H9 (cell line): Measurements from ENCODE around the gene OR2M2. TPM values are rescaled to one million over a fixed set of nuclear protein-coding genes. Genes with fewer than 3 reads are reported as not detected.

Source experiments
- DNase-seq: peaks from one replicate; pipeline ENCODE4 v3.0.0-alpha.2; 2017
- H2AFZ ChIP-seq: one replicate; pipeline ENCODE4 v1.6.1; 2013; ENCODE audit warnings: mild to moderate bottlenecking, low read length, control low read depth, moderate library complexity
- H2AK5ac ChIP-seq: 2 replicates; pipeline ENCODE4 v1.6.1; 2013; ENCODE audit warnings: low read length, control low read depth, mixed read lengths; ENCODE audit not compliant: insufficient read length
- H2BK120ac ChIP-seq: one replicate; pipeline ENCODE4 v1.6.1; 2013; ENCODE audit warnings: low read depth, mild to moderate bottlenecking, low read length, control low read depth, inconsistent platforms; ENCODE audit not compliant: poor library complexity, severe bottlenecking
- H2BK12ac ChIP-seq: 2 replicates; pipeline ENCODE4 v1.6.1; 2013; ENCODE audit warnings: low read length, control low read depth, mixed read lengths, low read depth; ENCODE audit not compliant: insufficient read length
- H2BK15ac ChIP-seq: 2 replicates; pipeline ENCODE4 v1.6.1; 2013; ENCODE audit warnings: low read depth, low read length, control low read depth
- H2BK20ac ChIP-seq: one replicate; pipeline ENCODE4 v1.6.1; 2013; ENCODE audit warnings: low read depth, mild to moderate bottlenecking, low read length, control low read depth, inconsistent platforms; ENCODE audit not compliant: poor library complexity, severe bottlenecking
- H2BK5ac ChIP-seq: 2 replicates; pipeline ENCODE4 v1.6.1; 2013; ENCODE audit warnings: low read length, control low read depth, mixed read lengths; ENCODE audit not compliant: insufficient read length
- H3K14ac ChIP-seq: 2 replicates; pipeline ENCODE4 v1.6.1; 2013; ENCODE audit warnings: low read length, control low read depth; ENCODE audit not compliant: insufficient read depth
- H3K18ac ChIP-seq: 2 replicates; pipeline ENCODE4 v1.6.1; 2013; ENCODE audit warnings: low read depth, mild to moderate bottlenecking, mixed read lengths, low read length, control low read depth; ENCODE audit not compliant: insufficient read length
- H3K23ac ChIP-seq: 2 replicates; pipeline ENCODE4 v1.6.1; 2013; ENCODE audit warnings: low read length, control low read depth, mixed read lengths, low read depth; ENCODE audit not compliant: insufficient read length
- H3K23me2 ChIP-seq: 2 replicates; pipeline ENCODE4 v1.6.1; 2013; ENCODE audit warnings: low read depth, mild to moderate bottlenecking, mixed read lengths, low read length, control low read depth; ENCODE audit not compliant: insufficient read length, poor library complexity, severe bottlenecking
- H3K27ac ChIP-seq: 2 replicates; pipeline ENCODE4 v1.5.1; 2013; ENCODE audit warnings: low read length, control low read depth, mixed read lengths, low read depth; ENCODE audit not compliant: insufficient read length
- H3K27me3 ChIP-seq: 2 replicates; pipeline ENCODE4 v1.6.1; 2013; ENCODE audit warnings: low read length, control low read depth, inconsistent platforms; ENCODE audit not compliant: insufficient read depth
- H3K4ac ChIP-seq: 2 replicates; pipeline ENCODE4 v1.6.1; 2013; ENCODE audit warnings: low read depth, mild to moderate bottlenecking, control low read depth, inconsistent platforms, low read length, moderate library complexity
- H3K4me1 ChIP-seq: 2 replicates; pipeline ENCODE4 v1.6.1; 2013; ENCODE audit warnings: low read length, control low read depth, inconsistent platforms; ENCODE audit not compliant: insufficient read depth
- H3K4me2 ChIP-seq: 2 replicates; pipeline ENCODE4 v1.6.1; 2013; ENCODE audit warnings: low read length, control low read depth, mixed read lengths; ENCODE audit not compliant: insufficient read length, insufficient read depth
- H3K56ac ChIP-seq: 2 replicates; pipeline ENCODE4 v1.6.1; 2013; ENCODE audit warnings: low read depth, mild to moderate bottlenecking, mixed read lengths, low read length, control low read depth; ENCODE audit not compliant: insufficient read length
- H3K79me1 ChIP-seq: 2 replicates; pipeline ENCODE4 v1.6.1; 2013; ENCODE audit warnings: low read depth, mild to moderate bottlenecking, moderate library complexity, low read length, control low read depth, inconsistent platforms; ENCODE audit not compliant: insufficient read depth, poor library complexity, severe bottlenecking
- H3K79me2 ChIP-seq: 2 replicates; pipeline ENCODE4 v1.6.1; 2013; ENCODE audit warnings: low read length, control low read depth, inconsistent platforms; ENCODE audit not compliant: insufficient read depth
- H3K9ac ChIP-seq: 2 replicates; pipeline ENCODE4 v1.6.1; 2013; ENCODE audit warnings: low read length, control low read depth, mixed read lengths; ENCODE audit not compliant: insufficient read length; ENCODE audit errors: extremely low read depth
- H3K9me3 ChIP-seq: one replicate; pipeline ENCODE4 v1.6.1; 2013; ENCODE audit warnings: low read depth, low read length, inconsistent platforms; ENCODE audit not compliant: control insufficient read depth
- H3T11ph ChIP-seq: one replicate; pipeline ENCODE4 v1.6.1; 2013; ENCODE audit warnings: mild to moderate bottlenecking, low read length, control low read depth, inconsistent platforms
- H4K20me1 ChIP-seq: one replicate; pipeline ENCODE4 v1.6.1; 2013; ENCODE audit not compliant: control insufficient read depth, insufficient read length, insufficient read depth
- H4K5ac ChIP-seq: 2 replicates; pipeline ENCODE4 v1.6.1; 2013; ENCODE audit warnings: low read depth, mild to moderate bottlenecking, mixed read lengths, low read length, control low read depth; ENCODE audit not compliant: insufficient read length
- H4K8ac ChIP-seq: replicated peaks from 2 replicates; pipeline ENCODE4 v1.6.1; 2013; ENCODE audit warnings: low read length, control low read depth, mixed read lengths, low read depth; ENCODE audit not compliant: insufficient read length
- H4K91ac ChIP-seq: 2 replicates; pipeline ENCODE4 v1.6.1; 2013; ENCODE audit warnings: low read depth, mild to moderate bottlenecking, moderate library complexity, mixed read lengths, low read length, control low read depth; ENCODE audit not compliant: insufficient read length
- H3K27ac Mint-ChIP-seq, 3 experiments: 2 replicates in 2 of 3; 3 replicates in 1 of 3; pipeline ENCODE4 v1.8.0; 2020 to 2021; ENCODE audit warnings: mixed read lengths in 3 of 3, mild to moderate bottlenecking in 1 of 3, moderate library complexity in 1 of 3
- H3K27me3 Mint-ChIP-seq: 2 replicates; pipeline ENCODE4 v1.8.0; 2021; ENCODE audit warnings: low read depth, mild to moderate bottlenecking, moderate library complexity, mixed read lengths
- H3K36me3 Mint-ChIP-seq, 3 experiments: 2 replicates in 2 of 3; 3 replicates in 1 of 3; pipeline ENCODE4 v1.8.0; 2020 to 2021; ENCODE audit warnings: low read depth in 3 of 3, mixed read lengths in 3 of 3; ENCODE audit not compliant: insufficient read depth in 1 of 3
- H3K4me1 Mint-ChIP-seq, 2 experiments: 2 replicates each; pipeline ENCODE4 v1.8.0; 2020; ENCODE audit warnings: mixed read lengths in 2 of 2
- H3K4me3 Mint-ChIP-seq, 2 experiments: 2 replicates in 1 of 2; 3 replicates in 1 of 2; pipeline ENCODE4 v1.8.0; 2020 to 2021; ENCODE audit warnings: mild to moderate bottlenecking in 2 of 2, mixed read lengths in 2 of 2, moderate library complexity in 1 of 2
- H3K9me3 Mint-ChIP-seq, 2 experiments: 2 replicates in 1 of 2; 3 replicates in 1 of 2; pipeline ENCODE4 v1.8.0; 2020; ENCODE audit warnings: mild to moderate bottlenecking in 2 of 2, mixed read lengths in 2 of 2, moderate library complexity in 1 of 2
- WGBS: extraction: QIAGEN DNeasy Blood & Tissue Kit; methylation state at CpG from one replicate; pipeline ENCODE4 v1.1.7; 2013; ENCODE audit warnings: missing lambda C conversion rate, low lambda C conversion rate, mixed read lengths; ENCODE audit not compliant: insufficient read length; ENCODE audit errors: extremely low coverage; 5-methylcytosine and 5-hydroxymethylcytosine counted together
- total RNA-seq: library from RNA; stranded (reverse); gene quantifications from 2 replicates; pipeline ENCODE4 v1.2.1, GENCODE V29; 2021
- TF ChIP-seq, protein P1 (sequence below): fragments of 200-600 bp; sonication (generic); conservative IDR thresholded peaks from 3 replicates; pipeline ENCODE4 v1.8.0; 2021; ENCODE audit warnings: antibody characterized with exemption, mild to moderate bottlenecking

OR2M2 gene
- total RNA-seq, 1 experiment from 2014 or later, result not detected

DNA sequence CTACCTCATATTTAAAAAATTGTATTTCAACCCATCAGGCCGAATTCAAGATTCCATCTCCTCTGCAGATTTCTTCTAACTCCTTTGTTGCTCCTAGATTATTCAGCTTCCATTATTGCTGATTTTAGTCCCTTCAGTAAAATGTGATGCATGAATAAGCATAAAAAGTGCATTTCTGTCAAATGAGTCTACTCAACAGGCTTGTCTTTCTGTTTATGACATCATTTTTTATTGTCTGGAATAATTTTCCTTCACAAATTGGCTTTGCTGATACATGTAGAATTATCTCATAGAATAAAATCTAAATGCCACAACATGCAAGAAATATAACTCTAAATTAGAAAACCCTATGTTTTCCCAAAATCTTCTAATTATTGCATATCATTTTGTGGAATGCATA is 31.3 kb upstream of the OR2M2 start:
- H3K4me1 ChIP-seq, result no peaks in the 10 kb centered on the region
- no peak overlapping the region for H3K23ac ChIP-seq
- no peak overlapping the region for H3K18ac ChIP-seq
- no peak overlapping the region for H4K5ac ChIP-seq
- Mint-ChIP-seq H3K27ac (no peak overlapping the region), H3K4me1 (no peaks in the 10 kb centered on the region), H3K9me3 (peaks cover 88 to 95% of the 10 kb centered on the region in 2 experiments), H3K36me3 (peaks cover 0 to 22% (median 5%) of the 10 kb centered on the region in 3 experiments; a peak in 6 of 7 replicates), H3K4me3 (no peak overlapping the region), H3K27me3 (no peaks in the 10 kb centered on the region; the same call in 1 of the 2 replicates)
- H3K4ac ChIP-seq, result no peak overlapping the region
- no peak overlapping the region for H4K91ac ChIP-seq
- H2AFZ ChIP-seq, result no peak overlapping the region
- peaks cover 79% of the 10 kb centered on the region for H3K9me3 ChIP-seq
- H2BK5ac ChIP-seq, result no peak overlapping the region
- H2AK5ac ChIP-seq, result no peak overlapping the region
- H2BK20ac ChIP-seq, result no peak overlapping the region
- DNase-seq, result no peak
- no peaks in the 10 kb centered on the region for H4K20me1 ChIP-seq
- no peak overlapping the region for H3K4me2 ChIP-seq
- H3K56ac ChIP-seq, result no peak overlapping the region
- H2BK12ac ChIP-seq, result no peak overlapping the region
- H3K27me3 ChIP-seq, result no peaks in the 10 kb centered on the region
- H2BK120ac ChIP-seq, result no peak overlapping the region
- WGBS, result no CpG with 5 or more reads among the region's 1 CpG
- H3K79me1 ChIP-seq, result no peaks in the 10 kb centered on the region
- no peak overlapping the region for H3K14ac ChIP-seq
- no peak overlapping the region for H2BK15ac ChIP-seq
- H3K79me2 ChIP-seq, result no peaks in the 10 kb centered on the region
- no peak overlapping the region for H3T11ph ChIP-seq
- H4K8ac ChIP-seq, result no peak overlapping the region
- H3K9ac ChIP-seq, result no peak overlapping the region
- TF ChIP-seq, protein P1, sequence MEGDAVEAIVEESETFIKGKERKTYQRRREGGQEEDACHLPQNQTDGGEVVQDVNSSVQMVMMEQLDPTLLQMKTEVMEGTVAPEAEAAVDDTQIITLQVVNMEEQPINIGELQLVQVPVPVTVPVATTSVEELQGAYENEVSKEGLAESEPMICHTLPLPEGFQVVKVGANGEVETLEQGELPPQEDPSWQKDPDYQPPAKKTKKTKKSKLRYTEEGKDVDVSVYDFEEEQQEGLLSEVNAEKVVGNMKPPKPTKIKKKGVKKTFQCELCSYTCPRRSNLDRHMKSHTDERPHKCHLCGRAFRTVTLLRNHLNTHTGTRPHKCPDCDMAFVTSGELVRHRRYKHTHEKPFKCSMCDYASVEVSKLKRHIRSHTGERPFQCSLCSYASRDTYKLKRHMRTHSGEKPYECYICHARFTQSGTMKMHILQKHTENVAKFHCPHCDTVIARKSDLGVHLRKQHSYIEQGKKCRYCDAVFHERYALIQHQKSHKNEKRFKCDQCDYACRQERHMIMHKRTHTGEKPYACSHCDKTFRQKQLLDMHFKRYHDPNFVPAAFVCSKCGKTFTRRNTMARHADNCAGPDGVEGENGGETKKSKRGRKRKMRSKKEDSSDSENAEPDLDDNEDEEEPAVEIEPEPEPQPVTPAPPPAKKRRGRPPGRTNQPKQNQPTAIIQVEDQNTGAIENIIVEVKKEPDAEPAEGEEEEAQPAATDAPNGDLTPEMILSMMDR, result no peak
- H3K23me2 ChIP-seq, result no peaks in the 10 kb centered on the region
- no peak overlapping the region for H3K27ac ChIP-seq
